Neural cell (in vitro differentiated cells): ENCODE measurements around the gene GSS. TPM values are rescaled to one million over a fixed set of nuclear protein-coding genes. Genes with fewer than 3 reads are reported as not detected.

Source experiments
- H2AFZ ChIP-seq: fragments of 200-600, 300-800 bp; sonication (generic), shearing (Covaris generic); 2 replicates; pipeline ENCODE4 v1.6.0; 2014; ENCODE audit warnings: low read depth, mild to moderate bottlenecking, antibody characterized with exemption, low read length, moderate library complexity
- H3F3A ChIP-seq: fragments of 200-600 bp; shearing (Covaris generic); 2 replicates; pipeline ENCODE4 v1.6.1; 2016; ENCODE audit warnings: mild to moderate bottlenecking, moderate library complexity, mixed read lengths, antibody characterized with exemption, low read length; ENCODE audit not compliant: insufficient read depth, poor library complexity, severe bottlenecking
- H3K27ac ChIP-seq: fragments of 200-600, 300-800 bp; sonication (generic), shearing (Covaris generic); 2 replicates; pipeline ENCODE4 v1.5.1; 2014; ENCODE audit warnings: mild to moderate bottlenecking, low read length, moderate library complexity
- H3K27me3 ChIP-seq: fragments of 300-800, 200-600 bp; sonication (generic), shearing (Covaris generic); 2 replicates; pipeline ENCODE4 v1.6.0; 2014; ENCODE audit warnings: mild to moderate bottlenecking, low read depth, low read length, moderate library complexity; ENCODE audit not compliant: insufficient read depth
- H3K36me3 ChIP-seq: fragments of 300-800, 200-600 bp; sonication (generic), shearing (Covaris generic); 2 replicates; pipeline ENCODE4 v1.5.1; 2014; ENCODE audit warnings: mild to moderate bottlenecking, antibody characterized with exemption, low read length, moderate library complexity; ENCODE audit not compliant: insufficient read depth
- H3K4me2 ChIP-seq: fragments of 300-800, 200-600 bp; sonication (generic), shearing (Covaris generic); 2 replicates; pipeline ENCODE4 v1.6.0; 2014; ENCODE audit warnings: mild to moderate bottlenecking, low read length
- H3K4me3 ChIP-seq: fragments of 300-800, 200-600 bp; sonication (generic), shearing (Covaris generic); 2 replicates; pipeline ENCODE4 v1.5.1; 2014; ENCODE audit warnings: mild to moderate bottlenecking, low read length, moderate library complexity
- H3K79me2 ChIP-seq: fragments of 200-600 bp; shearing (Covaris generic); replicated peaks from 2 replicates; pipeline ENCODE4 v1.6.0; 2014; ENCODE audit warnings: mild to moderate bottlenecking, low read length, moderate library complexity; ENCODE audit not compliant: insufficient read depth
- H3K9ac ChIP-seq: fragments of 300-800, 200-600 bp; sonication (generic), shearing (Covaris generic); 2 replicates; pipeline ENCODE4 v1.6.1; 2016; ENCODE audit warnings: mild to moderate bottlenecking, low read length, mixed read lengths
- H3K9me2 ChIP-seq: fragments of 200-600 bp; shearing (Covaris generic); 2 replicates; pipeline ENCODE4 v1.6.1; 2016; ENCODE audit warnings: mild to moderate bottlenecking, low read length, mixed read lengths; ENCODE audit not compliant: insufficient read depth
- H3K9me3 ChIP-seq: fragments of 200-600, 300-800 bp; sonication (generic), shearing (Covaris generic); 2 replicates; pipeline ENCODE4 v1.6.1; 2016; ENCODE audit warnings: mild to moderate bottlenecking, mixed run types, low read length, moderate library complexity, mixed read lengths
- H4K20me1 ChIP-seq: fragments of 200-600 bp; shearing (Covaris generic); 2 replicates; pipeline ENCODE4 v1.6.1; 2016; ENCODE audit warnings: mild to moderate bottlenecking, mixed run types; ENCODE audit not compliant: insufficient read depth
- CTCF ChIP-seq: fragments of 450-650 bp; IDR thresholded peaks from 2 replicates; pipeline ENCODE4 v1.5.1; 2014; ENCODE audit warnings: antibody characterized with exemption, mild to moderate bottlenecking, moderate library complexity; ENCODE audit not compliant: poor library complexity, severe bottlenecking
- EP300 ChIP-seq: fragments of 450-650 bp; conservative IDR thresholded peaks from 2 replicates; pipeline ENCODE4 v1.6.1; 2014; ENCODE audit warnings: antibody characterized with exemption, mild to moderate bottlenecking, moderate library complexity; ENCODE audit not compliant: poor library complexity, severe bottlenecking
- EZH2 ChIP-seq: fragments of 200-600, 300-800 bp; shearing (Covaris generic), sonication (generic); IDR thresholded peaks from 2 replicates; pipeline ENCODE4 v1.6.1; 2014; ENCODE audit warnings: antibody characterized with exemption, low read length, borderline replicate concordance, mild to moderate bottlenecking; ENCODE audit not compliant: insufficient read depth, poor library complexity, severe bottlenecking
- MXI1 ChIP-seq: fragments of 450-650 bp; conservative IDR thresholded peaks from 2 replicates; pipeline ENCODE4 v1.6.1; 2014; ENCODE audit warnings: antibody characterized with exemption, mild to moderate bottlenecking; ENCODE audit not compliant: poor library complexity, severe bottlenecking
- POLR2AphosphoS5 ChIP-seq: IDR thresholded peaks from 2 replicates; pipeline ENCODE4 v1.6.1; 2012
- RAD21 ChIP-seq: fragments of 450-650 bp; conservative IDR thresholded peaks from 2 replicates; pipeline ENCODE4 v1.6.1; 2014; ENCODE audit warnings: antibody characterized with exemption, mild to moderate bottlenecking, moderate library complexity
- SMC3 ChIP-seq: fragments of 450-650 bp; conservative IDR thresholded peaks from 2 replicates; pipeline ENCODE4 v1.6.1; 2014; ENCODE audit warnings: antibody characterized with exemption, mild to moderate bottlenecking, moderate library complexity; ENCODE audit not compliant: poor library complexity
- TAF1 ChIP-seq: IDR thresholded peaks from 2 replicates; pipeline ENCODE4 v1.6.1; 2012; ENCODE audit warnings: low read depth
- polyA plus RNA-seq: library from polyadenylated mRNA; depleted of rRNA; stranded (reverse); fragments of >200 nt; gene quantifications from 2 replicates; pipeline ENCODE4 v1.2.3, GENCODE V29; 2014
- small RNA-seq, 3 experiments: library from RNA; depleted of rRNA; stranded (forward); fragments of <200 nt; gene quantifications; one replicate each; pipeline ENCODE3, GENCODE V24; 2012
- TF ChIP-seq, protein P1 (sequence below): IDR thresholded peaks from 2 replicates; pipeline ENCODE4 v1.6.1; 2012; ENCODE audit warnings: borderline replicate concordance

The GSS gene
- polyA plus RNA-seq, 1 donor from 2014 or later, result 173 TPM

- TF ChIP-seq, protein P1, sequence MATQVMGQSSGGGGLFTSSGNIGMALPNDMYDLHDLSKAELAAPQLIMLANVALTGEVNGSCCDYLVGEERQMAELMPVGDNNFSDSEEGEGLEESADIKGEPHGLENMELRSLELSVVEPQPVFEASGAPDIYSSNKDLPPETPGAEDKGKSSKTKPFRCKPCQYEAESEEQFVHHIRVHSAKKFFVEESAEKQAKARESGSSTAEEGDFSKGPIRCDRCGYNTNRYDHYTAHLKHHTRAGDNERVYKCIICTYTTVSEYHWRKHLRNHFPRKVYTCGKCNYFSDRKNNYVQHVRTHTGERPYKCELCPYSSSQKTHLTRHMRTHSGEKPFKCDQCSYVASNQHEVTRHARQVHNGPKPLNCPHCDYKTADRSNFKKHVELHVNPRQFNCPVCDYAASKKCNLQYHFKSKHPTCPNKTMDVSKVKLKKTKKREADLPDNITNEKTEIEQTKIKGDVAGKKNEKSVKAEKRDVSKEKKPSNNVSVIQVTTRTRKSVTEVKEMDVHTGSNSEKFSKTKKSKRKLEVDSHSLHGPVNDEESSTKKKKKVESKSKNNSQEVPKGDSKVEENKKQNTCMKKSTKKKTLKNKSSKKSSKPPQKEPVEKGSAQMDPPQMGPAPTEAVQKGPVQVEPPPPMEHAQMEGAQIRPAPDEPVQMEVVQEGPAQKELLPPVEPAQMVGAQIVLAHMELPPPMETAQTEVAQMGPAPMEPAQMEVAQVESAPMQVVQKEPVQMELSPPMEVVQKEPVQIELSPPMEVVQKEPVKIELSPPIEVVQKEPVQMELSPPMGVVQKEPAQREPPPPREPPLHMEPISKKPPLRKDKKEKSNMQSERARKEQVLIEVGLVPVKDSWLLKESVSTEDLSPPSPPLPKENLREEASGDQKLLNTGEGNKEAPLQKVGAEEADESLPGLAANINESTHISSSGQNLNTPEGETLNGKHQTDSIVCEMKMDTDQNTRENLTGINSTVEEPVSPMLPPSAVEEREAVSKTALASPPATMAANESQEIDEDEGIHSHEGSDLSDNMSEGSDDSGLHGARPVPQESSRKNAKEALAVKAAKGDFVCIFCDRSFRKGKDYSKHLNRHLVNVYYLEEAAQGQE, result no peak
- TF ChIP-seq EP300 (no peak), EZH2 (no peak), POLR2AphosphoS5 (no peak), SMC3 (no peak), RAD21 (no peak), TAF1 (no peak), MXI1 (no peak), CTCF (no peak)
- Histone ChIP-seq H3K9me2 (no peaks in the 10 kb centered on the region), H3K9ac (no peak overlapping the region), H3K4me3 (no peak overlapping the region), H3K4me2 (no peak overlapping the region), H3F3A (no peaks in the 10 kb centered on the region), H3K27me3 (no peaks in the 10 kb centered on the region), H4K20me1 (no peaks in the 10 kb centered on the region), H3K36me3 (no peaks in the 10 kb centered on the region), H3K79me2 (no peaks in the 10 kb centered on the region), H2AFZ (no peak overlapping the region), H3K9me3 (no peaks in the 10 kb centered on the region), H3K27ac (no peak overlapping the region)
These were observed 75.3 kb downstream of the GSS start for GRCh38 chr20:34880215-34880850.

Small RNA genes lying within 50 kb of the gene (small RNA-seq; reads per million reads assigned to genes)
- 21.3 to 36.3 (median 25.9) reads per million in 3 experiments for gene MIR499A

Other genes starting within 250 kb of the GSS start
- 10.8 and 13.0 TPM in 2 replicates for gene NCOA6, start 130.2 kb downstream of the GSS start, polyA plus RNA-seq
- gene GGT7, start 83.0 kb downstream of the GSS start, polyA plus RNA-seq, result 42.9 and 45.4 TPM in 2 replicates
- 12.3 and 27.7 TPM in 2 replicates for gene ACSS2, start 79.2 kb downstream of the GSS start, polyA plus RNA-seq
- gene MYH7B, start 62 bp upstream of the GSS start, polyA plus RNA-seq, result 0.18 TPM in 1 of 2 replicates, not detected in the other
- 85.9 and 93.0 TPM in 2 replicates for gene TRPC4AP, start 137.0 kb upstream of the GSS start, polyA plus RNA-seq
- 13.3 and 17.4 TPM in 2 replicates for gene EDEM2, start 191.5 kb upstream of the GSS start, polyA plus RNA-seq
- 0.30 TPM in 1 of 2 replicates, not detected in the other for gene PROCR, start 216.3 kb upstream of the GSS start, polyA plus RNA-seq